GM19397 (cell line): Measurements from ENCODE around the gene TRAM1L1.
A peak's percentile ranks its signal among the peaks of the same experiment; 100 is the strongest.

Experiments used
- ATAC-seq: cut with Tn5 transposase; IDR thresholded peaks from one replicate; pipeline ENCODE4 v1.9.1; 2021; ENCODE audit warnings: mild to moderate bottlenecking, moderate library complexity; ENCODE audit not compliant: unreplicated experiment

The TRAM1L1 gene

GRCh38 chr4:117084866-117085701, at the start of gene TRAM1L1:
Gene TRAM1L1, minus strand, starts transcription at chr4:117085576. Its CDS starts 183 bp downstream, at chr4:117085393.
- peak; percentile 69 for ATAC-seq

GRCh38 chr4:117134386-117134785, 49.0 kb upstream of the TRAM1L1 start:
- no peak for ATAC-seq

- ATAC-seq, result no peak
Observed at GRCh38 chr4:117096886-117097285, 11.5 kb upstream of the TRAM1L1 start.

DNA sequence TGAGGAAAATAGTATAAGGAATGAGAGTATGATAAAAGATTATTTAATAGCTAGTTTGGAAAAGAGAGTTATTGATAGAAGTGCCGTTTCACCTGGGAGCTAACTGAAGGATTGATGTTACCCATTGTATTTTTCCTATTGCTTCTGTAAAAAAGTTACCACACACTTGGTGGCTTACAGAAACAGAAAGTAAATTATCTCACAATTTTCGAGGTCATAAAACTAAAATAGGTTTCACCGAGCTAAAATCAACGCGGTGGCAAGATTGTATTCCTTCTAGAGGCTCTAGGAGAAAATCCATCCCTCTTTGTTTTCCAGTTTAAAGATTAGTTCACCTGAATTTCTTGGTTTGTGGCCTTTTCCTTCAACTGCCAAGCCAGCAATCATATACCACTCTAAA, 11.1 kb upstream of the TRAM1L1 start:
- ATAC-seq, result no peak

DNA sequence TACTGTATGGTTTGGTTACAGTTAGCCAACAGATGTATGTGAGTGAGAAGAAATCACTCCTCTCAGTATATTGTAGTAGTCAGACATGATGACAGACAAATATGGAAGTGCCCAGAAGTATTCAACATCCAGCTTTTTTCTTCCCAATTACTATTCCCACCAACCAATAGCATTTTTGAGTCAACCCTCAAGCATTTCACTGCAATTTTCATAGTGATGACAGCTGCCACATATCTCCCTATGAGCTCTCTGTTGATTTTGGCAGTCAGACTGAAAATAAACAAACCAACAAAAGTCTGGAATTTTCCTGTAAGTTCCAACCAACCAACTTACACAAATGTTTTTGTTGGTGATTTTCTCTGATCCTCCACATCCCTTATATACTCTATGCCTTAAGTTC, 8.2 kb upstream of the TRAM1L1 start:
- no peak for ATAC-seq

- ATAC-seq, result no peak
Observed at GRCh38 chr4:117077760-117078159, 7.6 kb downstream of the TRAM1L1 start.

DNA sequence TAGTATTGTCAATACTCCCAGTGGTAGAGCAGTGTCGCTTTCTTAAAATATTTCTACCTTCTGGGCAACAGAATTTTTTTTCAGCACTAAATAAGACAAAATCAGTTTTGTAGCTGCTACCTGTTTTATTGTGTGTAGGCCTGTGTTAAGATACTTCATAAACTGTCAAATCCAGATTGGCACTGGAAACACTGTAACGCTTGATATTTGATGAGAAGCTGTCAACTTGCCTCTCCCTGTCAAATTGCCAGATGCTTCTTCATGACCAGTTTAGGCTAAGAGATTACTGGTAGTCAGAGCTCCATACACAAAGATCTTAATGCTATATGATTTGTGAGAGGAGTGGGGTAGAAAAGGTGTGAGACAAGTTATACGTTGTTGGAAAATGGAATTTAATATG, 17.3 kb downstream of the TRAM1L1 start:
- no peak for ATAC-seq

DNA sequence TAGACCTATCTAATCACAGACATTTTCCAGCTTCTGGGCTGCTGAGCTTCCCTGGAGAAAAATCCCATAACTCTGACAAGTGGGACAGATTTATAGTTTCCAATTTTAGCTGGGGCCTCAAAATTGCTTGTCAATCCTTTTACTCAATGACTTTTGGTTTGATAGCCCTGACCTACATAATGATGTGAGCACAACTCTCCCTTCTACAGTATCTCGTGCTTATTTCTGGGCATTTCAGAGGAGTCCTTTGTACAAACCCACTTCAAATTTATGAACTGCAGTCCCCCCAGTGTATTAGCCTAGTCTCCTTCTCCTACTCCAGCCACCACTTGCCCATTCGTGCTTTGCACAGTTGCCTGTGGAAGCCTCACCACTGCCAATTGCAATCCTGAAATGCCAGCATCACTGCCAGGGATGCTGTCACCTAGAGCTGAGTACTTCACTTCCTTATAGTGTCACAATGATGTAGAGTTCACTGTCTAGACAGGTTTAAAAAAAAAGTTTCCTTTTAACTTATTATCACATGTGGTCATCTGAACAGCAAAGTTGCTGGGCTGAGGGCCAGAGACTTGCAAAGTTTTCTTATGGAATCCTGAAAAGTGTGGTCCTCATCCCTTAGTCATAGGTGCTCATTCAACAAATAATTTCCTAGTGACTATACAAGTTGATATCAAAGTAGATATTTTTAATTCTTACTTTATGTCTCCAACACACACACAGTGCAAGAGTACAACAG, 21.2 kb downstream of the TRAM1L1 start:
- no peak for ATAC-seq

DNA sequence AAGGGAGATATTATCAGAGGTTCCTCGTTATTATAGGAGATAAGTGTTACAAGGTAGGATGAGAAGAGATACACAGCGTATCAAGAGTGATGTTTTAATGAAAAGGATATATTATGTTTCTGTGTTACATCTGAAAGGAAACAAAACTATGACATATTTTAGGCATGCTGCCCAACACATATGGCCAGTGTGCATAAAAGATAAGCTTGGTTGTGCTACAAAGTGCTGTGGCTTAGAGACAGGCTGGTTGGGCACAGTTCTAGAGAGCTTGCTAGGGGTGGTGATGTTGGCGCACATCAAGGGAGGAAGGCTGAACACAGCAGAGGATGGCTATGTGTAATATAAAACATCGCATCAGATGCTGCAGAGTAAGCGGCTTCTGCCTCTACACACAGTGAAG, 42.4 kb downstream of the TRAM1L1 start:
- no peak for ATAC-seq
